GM19372 (cell line): ENCODE data around the gene ADCY10.
"Not testable (repeated sequence)": the region's sequence is repeated elsewhere in the genome, so short reads cannot be mapped to it uniquely, and the experiment has no call there.

ENCODE experiments used
- ATAC-seq: cut with Tn5 transposase; IDR thresholded peaks from one replicate; pipeline ENCODE4 v1.9.1; 2021; ENCODE audit warnings: mild to moderate bottlenecking, low read depth, moderate library complexity; ENCODE audit not compliant: unreplicated experiment

ADCY10 gene, protein sequence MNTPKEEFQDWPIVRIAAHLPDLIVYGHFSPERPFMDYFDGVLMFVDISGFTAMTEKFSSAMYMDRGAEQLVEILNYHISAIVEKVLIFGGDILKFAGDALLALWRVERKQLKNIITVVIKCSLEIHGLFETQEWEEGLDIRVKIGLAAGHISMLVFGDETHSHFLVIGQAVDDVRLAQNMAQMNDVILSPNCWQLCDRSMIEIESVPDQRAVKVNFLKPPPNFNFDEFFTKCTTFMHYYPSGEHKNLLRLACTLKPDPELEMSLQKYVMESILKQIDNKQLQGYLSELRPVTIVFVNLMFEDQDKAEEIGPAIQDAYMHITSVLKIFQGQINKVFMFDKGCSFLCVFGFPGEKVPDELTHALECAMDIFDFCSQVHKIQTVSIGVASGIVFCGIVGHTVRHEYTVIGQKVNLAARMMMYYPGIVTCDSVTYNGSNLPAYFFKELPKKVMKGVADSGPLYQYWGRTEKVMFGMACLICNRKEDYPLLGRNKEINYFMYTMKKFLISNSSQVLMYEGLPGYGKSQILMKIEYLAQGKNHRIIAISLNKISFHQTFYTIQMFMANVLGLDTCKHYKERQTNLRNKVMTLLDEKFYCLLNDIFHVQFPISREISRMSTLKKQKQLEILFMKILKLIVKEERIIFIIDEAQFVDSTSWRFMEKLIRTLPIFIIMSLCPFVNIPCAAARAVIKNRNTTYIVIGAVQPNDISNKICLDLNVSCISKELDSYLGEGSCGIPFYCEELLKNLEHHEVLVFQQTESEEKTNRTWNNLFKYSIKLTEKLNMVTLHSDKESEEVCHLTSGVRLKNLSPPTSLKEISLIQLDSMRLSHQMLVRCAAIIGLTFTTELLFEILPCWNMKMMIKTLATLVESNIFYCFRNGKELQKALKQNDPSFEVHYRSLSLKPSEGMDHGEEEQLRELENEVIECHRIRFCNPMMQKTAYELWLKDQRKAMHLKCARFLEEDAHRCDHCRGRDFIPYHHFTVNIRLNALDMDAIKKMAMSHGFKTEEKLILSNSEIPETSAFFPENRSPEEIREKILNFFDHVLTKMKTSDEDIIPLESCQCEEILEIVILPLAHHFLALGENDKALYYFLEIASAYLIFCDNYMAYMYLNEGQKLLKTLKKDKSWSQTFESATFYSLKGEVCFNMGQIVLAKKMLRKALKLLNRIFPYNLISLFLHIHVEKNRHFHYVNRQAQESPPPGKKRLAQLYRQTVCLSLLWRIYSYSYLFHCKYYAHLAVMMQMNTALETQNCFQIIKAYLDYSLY (N-terminal part only)

DNA sequence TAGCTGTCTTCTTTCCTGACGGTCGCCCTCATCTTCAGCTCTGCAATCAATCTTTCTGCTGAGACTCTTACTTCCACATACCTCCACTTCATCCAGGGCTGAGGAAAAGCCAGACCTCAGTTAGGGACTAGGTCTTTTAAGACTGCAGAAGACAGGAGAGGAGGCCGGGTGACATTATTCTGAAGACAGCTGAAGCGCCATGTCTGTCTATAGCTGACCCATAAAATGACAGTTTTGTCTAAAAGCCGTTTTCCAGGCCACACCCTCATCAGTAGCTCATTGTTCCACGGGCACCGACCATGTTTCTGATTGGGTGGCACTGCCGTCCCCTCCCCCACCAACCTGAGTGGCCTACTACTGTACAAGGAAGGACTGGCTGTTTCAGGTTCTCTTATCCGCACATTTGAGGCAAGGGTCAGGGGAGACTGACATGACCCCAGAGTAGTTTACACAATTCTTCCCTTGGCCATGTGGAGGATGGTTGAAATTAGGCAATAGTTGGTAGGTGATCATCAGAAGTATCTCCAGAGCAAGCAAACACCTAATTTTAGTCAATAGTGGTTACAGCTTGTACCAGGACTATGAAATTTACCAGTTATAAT is at the start of gene ADCY10:
Gene ADCY10 (minus strand): TSS at position 240 of the 602 bp plus-strand sequence. CDS start 8,994 bp downstream, outside the sequence.
- ATAC-seq: no peak

DNA sequence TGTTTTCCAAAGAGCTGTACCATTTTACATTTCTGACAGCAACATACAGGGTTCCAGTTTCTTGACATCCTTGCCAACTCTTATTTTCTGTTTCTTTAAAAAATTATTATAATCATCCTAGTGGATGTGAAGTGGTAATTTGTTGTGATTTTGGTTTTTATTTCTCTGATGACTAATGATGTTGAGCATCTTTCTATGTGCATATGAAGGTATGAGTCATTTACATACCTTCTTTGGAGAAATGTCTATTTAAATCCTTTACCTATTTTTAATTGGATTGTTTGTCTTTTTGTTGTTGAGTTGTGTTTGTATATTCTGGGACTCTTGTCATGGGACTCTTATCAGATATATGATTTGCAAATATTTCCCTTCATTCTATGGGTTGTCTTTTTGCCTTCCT is 43.8 kb upstream of the ADCY10 start:
- ATAC-seq: no peak

DNA sequence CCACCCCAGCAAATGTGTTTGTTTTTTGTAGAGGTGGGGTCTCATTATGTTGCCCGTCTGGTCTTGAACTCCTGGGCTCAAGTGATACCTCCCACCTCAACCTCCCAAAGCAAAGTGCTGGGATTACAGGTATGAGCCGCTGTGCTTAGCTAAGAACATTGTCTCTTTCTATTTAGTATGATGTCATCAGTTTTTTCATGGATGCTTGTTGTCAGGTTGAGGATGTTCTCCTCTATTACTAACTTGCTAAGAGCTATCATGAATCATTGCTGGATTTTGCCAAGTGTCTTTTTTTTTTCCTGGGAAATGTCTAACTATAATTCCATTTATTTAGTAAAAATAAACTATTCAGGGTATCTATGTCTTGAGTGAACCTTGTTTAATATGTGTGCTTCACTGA is 42.0 kb upstream of the ADCY10 start:
- no peak for ATAC-seq

DNA sequence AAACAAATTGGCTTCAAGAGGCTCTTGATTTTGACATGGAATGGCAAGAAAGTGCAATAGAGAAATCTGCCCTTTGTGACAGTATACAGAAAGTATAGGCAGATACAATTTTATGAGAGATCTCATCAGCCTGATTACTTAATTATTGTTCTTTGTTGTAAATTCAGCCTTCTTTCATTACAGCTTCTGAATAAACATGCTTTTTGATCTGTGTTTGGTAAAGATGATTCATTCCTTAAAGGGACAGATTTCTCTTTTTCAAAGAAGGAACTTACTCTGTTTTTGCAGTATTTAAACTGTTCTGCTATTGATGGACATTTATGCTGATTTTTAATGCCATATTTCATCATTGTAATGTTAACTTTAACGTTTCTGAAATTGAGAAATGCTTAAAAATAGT is 36.6 kb upstream of the ADCY10 start:
- ATAC-seq: no peak

DNA sequence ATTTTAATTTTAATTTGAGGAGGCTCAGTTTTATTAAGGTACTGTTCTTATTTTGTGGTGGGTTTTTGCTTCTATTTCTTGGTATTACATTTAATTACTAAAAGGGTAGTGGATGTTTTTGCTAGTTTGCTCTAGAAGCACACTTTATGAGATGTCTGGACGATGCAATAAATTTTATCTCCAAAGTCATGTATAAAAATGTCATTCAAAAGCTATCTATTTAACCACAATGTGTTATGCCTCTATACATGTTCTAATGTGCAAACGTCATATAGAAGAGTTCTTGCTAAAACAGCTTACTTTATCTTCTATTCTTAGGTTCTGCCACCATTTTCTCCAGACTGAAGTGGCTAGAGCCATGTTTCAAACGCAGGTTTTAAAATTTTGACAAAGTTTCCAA is 35.9 kb upstream of the ADCY10 start:
- ATAC-seq: no peak

DNA sequence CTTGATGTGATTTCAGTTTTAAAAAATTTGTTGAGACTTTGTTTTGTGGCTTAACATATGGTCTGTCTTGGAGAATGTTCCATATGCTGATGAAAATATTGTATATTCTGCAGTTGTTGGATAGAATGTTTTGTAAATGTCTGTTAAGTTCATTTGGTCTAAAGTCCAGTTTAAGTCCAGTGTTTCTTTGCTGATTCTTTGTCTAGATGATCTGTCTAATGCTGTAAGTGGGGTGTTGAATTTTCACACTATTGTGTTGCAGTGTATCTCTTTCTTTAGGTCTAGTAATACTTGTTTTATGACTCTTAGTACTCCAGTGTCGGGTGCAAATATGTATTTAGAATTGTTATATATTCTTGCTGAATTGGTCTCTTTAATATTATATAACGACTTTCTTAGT is 33.8 kb upstream of the ADCY10 start:
- no peak for ATAC-seq

DNA sequence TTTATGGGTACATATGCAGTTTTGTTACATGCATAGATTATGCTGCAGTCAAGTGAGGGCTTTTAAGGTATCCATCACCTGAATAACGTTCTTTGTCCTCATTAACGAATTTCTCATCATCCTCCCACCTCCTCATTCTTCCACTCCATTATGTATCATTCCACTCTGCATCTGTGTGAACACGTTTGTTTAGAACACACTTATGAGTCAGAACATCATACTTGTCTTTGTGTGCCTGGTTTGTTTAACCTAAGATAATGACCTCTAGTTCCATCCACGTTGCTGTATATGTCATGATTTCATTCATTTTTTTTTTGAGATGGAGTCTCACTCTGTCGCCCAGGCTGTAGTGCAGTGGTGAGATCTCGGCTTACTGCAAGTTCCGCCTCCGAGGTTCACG is 29.6 kb upstream of the ADCY10 start:
- no peak for ATAC-seq

DNA sequence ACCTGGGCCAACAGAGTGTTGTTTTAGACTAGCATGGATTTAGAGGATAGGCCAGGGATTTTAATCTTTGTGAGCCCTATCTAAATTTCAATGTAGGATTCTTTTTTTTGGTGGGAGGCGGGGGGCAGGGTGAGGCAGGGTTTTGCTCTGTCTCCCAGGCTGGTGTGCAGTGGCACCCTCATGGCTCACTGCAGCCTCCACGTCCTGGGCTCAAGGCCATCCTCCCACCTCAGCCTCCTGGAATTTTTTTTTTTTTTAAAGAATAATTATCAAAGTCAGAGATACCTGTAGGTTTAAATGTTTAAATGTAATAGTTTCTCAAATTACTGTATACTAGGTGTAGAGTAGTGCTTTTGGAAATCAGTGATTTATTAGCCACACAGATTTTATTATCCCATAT is 26.3 kb upstream of the ADCY10 start:
- ATAC-seq: no peak

DNA sequence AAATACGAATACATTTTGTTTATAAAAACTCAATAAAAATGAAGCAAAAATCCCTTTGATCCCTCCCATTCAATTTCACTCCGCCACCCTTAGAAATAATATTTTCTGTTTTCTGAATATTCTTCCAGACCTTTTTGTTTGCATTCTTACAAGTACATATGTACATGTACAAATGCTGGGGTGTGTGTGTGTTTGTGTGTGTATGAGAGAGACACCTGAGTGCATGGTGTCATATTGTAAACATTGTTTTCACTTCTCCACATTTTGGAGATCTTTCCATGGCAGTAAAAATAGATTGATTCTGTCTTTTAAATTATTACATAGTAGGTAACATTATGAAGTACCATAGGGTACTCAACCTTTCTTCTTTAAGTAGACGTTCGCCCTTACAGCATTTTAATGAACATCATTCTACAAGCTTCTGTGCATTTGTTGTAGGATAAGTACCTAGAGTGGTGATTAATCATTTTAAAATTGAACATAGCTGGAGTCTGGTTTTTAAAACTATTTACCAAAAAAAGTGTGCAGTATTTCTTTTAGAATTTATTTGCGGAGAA is 24.2 kb upstream of the ADCY10 start:
- ATAC-seq: no peak

DNA sequence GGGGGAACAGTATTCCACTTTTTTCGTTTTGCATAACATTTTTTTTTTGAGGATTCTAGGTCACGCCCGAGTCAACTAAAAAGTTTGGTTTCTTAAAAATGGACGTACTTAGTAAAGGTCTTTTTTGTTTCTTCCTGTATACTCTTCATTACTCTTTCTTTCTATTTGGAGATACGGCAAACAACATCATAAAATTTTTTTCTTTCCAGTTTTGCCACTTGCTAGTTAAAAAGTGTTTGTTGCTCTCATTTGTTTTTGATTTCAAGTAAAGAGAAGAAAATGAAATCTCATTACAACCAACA is 23.7 kb upstream of the ADCY10 start:
- no peak for ATAC-seq

DNA sequence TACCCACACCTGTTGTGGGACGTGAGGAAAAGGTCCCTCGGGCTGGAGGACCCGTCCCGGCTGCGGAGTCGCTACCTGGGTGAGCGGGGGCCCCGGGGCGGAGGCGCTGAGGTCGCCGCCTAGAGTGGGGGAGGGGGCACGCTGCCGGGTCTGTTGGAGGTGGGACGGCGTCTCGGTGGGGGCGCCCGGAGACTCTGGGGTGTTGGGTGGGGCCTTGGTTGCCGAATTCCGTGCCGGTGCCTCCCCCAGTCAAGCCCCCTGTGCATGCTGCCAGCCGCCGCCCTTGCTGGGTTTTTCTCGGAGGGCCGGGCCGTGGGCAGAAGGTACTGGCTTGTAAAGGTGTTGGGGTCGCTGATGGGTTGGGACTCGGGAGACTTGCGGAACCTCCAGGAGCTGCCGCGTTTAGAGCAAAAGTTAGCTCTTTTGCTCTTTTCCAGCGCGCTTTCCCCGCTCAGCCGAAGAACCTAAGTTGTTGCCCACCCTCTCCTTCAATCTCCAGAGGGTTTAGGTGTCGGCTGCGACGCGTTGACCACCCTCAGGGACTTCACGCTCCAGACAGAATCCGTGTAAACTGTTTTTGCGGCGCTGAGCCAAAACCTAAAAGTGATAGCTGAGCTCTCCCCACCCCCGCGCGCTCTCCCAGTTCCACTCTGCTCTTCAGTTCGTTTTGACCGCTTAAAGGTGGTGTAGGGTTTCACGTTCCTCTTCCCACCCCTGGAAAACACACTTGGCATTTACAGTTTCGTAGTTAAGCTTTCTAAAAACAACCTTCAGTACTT is 23.2 kb upstream of the ADCY10 start, which contains the start of gene MPC2:
Gene MPC2 (minus strand): TSS at position 143 of the 779 bp plus-strand sequence. CDS start 1,231 bp downstream, outside the sequence.
- peak; percentile 6 for ATAC-seq

DNA sequence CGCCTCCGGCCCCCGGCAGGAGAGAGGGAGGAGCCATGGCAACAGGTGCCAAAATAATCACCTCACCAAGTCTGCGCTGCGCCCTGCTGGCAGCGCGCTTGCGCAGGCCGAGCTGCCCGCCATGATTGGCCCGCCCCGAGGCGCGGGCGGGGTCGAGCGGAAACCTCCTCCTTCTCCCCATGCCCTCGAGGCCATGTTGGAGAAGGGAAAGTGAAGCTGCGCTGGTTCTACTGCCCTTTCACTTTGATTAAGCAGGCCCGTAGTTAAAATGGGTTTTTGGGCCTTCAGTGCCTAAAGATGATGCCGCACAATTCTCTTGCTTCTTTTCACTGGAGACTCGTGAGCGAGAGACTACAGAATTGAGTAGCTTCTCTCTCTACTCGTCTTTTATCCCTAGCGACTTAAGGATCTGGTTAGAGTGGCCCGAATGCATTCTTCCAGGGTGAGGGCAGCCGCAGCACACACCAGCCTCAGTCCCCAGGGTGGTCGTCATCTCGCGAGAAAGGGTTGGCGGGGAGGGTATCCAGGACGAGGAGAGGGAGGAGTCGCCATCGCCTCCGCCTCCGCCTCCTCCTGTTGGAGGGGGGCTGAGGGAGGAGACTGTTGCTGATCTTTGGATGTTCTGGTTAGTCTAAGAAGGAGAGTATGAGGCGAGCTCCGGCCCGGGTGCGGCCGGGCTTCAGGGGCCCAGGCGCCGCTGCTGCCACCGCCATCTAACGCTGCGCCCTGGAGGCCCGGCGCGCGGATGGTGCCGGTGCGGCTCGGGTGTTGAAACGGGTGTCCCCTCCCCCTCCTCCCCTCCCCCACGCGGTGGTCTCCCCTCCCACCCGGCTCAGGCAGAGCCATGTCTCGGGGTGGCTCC is 22.4 kb upstream of the ADCY10 start, which contains the start of gene DCAF6:
Gene DCAF6 (plus strand): TSS at position 616 of the 862 bp plus-strand sequence. CDS start 229 bp downstream, at position 845.
- peak; percentile 74 for ATAC-seq

DNA sequence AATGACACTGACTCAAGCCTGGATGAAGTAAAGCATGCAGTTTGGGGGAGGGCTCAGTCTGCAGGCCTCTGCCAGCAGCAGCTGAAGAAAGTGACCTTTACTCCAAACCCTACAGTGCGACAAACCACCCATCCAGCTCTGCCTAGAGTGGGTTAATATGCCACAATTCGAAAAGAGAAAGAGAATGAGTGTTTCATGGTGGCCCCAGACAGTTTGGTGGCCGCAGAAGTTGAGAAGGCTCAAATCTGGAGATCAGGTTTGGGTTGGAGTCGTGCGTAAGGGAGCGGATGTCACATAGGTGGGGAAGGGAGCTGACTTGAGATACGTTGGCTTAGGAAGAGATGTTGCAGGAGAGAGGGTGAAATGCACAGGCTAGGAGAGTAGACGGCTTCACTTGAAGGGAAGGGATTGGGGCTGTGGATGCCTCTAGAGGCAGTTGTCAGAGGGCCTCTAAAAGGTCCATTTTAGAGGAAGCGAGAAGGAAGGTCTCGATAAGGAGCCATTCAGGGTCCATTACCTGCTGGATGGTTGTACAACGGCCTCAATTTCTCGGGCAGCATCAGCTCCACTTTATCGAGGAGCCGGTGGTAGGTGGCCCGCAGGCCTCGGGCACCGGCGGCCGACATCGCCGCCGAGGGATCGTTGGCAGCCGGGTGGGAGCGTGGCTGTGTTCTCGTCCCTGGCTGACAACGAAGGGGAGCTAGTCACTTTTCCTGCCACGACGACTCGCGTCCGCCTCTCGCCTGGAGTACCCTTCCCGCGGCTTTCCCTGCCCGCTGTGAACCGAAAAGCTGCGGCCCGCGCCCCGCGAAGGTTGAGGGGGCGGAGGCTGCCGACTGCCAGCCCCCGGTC is 21.5 kb upstream of the ADCY10 start:
- ATAC-seq: peak; percentile 6

DNA sequence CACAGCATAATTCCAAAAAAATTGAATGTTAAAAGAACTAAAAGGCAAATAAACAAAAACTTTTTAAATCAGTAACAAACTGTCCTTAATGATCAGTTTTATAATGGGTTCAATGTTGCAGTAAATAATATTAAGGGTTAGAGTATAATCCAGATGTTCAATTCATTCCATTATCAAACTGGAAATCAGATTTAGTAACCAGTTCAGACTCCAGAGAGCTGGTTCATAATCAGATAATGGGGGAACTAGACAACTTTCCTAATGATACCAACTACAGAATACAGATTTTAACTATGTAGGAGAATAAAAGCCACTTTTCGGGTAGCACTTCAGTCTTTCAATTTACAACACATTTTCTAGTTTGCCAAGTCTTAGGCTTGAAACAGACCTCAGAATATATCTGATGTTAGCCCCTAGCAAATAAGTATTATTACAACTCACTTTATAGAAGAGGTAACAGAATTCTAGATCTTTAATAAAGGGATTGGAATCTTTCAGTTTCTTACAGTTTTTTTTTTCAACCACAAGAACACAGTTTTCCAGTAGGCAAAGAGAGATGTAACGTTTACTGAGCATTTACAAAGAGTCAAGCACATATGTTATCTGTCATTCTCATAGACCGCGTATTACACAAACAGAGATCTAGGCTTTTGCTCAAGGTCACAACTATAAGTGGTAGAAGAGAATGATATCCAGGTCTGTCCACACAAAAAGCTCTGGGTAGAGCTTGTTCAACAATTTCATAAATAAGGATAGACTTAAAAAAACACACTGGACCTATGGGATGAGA is 20.7 kb upstream of the ADCY10 start:
- ATAC-seq: no peak

DNA sequence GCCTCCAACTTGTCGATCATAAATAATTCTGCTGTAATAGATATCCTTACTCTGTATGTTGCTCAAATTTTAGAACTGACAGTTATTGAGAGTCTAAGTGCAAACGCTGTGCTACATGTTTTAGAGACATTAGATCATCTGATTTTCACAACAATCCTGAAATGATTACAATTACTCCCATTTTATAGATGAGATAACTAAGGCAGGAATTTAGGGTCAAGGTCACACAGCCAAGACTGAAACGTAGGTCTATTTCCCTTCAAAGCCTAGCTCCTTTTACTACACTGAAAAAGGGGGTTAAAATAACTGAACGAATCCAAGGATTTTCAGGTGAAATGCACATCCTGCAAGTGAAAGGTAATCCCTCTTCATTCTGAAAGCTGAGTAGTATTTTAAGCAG is 19.9 kb upstream of the ADCY10 start:
- no peak for ATAC-seq

DNA sequence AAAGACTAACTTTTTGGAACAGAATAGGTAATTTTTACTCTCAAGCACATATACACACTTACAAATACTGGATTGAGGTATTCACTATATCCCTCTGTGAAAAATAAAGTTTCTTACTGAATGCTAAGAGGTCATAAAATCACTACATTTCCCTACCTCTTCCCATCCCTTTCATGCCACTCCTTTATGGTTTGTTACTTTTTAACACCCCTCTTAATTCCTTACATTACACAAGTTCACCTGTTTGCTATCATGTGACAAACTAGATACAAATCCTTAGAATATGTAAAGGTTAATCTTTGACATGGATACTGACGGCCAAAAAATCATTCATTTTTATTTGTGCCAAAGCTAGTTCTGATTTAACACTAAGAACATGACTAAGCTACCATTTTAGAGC is 15.8 kb upstream of the ADCY10 start:
- no peak for ATAC-seq

DNA sequence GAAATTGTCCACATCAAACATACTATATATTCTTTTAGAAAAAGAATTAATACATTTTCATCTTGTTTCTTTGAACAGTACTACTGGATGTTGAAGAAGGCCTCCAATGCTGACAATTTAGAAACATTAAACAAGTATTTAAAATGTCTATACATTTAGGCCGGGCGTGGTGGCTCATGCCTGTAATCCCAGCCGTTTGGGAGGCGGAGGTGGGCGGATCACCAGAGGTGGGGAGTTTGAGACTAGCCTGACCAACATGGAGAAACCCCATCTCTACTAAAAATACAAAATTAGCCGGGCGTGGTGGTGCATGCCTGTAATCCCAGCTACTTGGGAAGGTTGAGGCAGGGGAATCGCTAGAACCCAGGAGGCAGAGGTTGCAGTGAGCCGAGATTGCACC is 15.0 kb upstream of the ADCY10 start:
- ATAC-seq: not testable (repeated sequence)
